H1 (cell line): Measurements from ENCODE around the gene SFMBT2. TPM values are rescaled to one million over a fixed set of nuclear protein-coding genes. Genes with fewer than 3 reads are reported as not detected.
A peak's percentile ranks its signal among the peaks of the same experiment; 100 is the strongest.

Experiments used
- ASH2L ChIP-seq: fragments of 200-600, 300-600 bp; sonication (generic); IDR thresholded peaks from one replicate; pipeline ENCODE4 v1.7.1; 2017; ENCODE audit warnings: low read length
- CBX8 ChIP-seq: fragments of 300-800, 300-1000 bp; sonication (generic); IDR thresholded peaks from 2 replicates; pipeline ENCODE4 v1.7.1; 2016; ENCODE audit warnings: low read depth, low read length, borderline replicate concordance
- CEBPB ChIP-seq: IDR thresholded peaks from 2 replicates; pipeline ENCODE4 v1.6.1; 2012; ENCODE audit warnings: low read depth, low read length
- CHD7 ChIP-seq: fragments of 300-600 bp; sonication (generic); IDR thresholded peaks from 2 replicates; pipeline ENCODE4 v1.7.1; 2012; ENCODE audit warnings: low read length, moderate library complexity, mild to moderate bottlenecking, inconsistent platforms; ENCODE audit not compliant: insufficient replicate concordance
- CTCF ChIP-seq, 3 experiments: IDR thresholded peaks; 1 replicate in 2 of 3; 2 replicates in 1 of 3; pipeline versions ENCODE4 v1.5.1 to v1.6.1; 2011; ENCODE audit warnings: low read length in 3 of 3, mild to moderate bottlenecking in 3 of 3, inconsistent platforms in 2 of 3, low read depth in 1 of 3, moderate library complexity in 1 of 3; ENCODE audit not compliant: insufficient read depth in 1 of 3; ENCODE audit errors: control extremely low read depth in 1 of 3
- RBBP5 ChIP-seq: IDR thresholded peaks from 2 replicates; pipeline ENCODE4 v1.7.1; 2012; ENCODE audit warnings: low read depth, mild to moderate bottlenecking, inconsistent platforms, low read length, moderate library complexity, borderline replicate concordance
- RNF2 ChIP-seq: fragments of 200-900, 300-1000 bp; sonication (generic); IDR thresholded peaks from 2 replicates; pipeline ENCODE4 v1.7.1; 2016; ENCODE audit warnings: borderline replicate concordance, low read depth, mild to moderate bottlenecking, antibody characterized with exemption, low read length; ENCODE audit not compliant: poor library complexity, severe bottlenecking; ENCODE audit errors: missing control alignments
- SP1 ChIP-seq: IDR thresholded peaks from 2 replicates; pipeline ENCODE4 v1.6.1; 2011; ENCODE audit warnings: low read depth, low read length
- polyA plus RNA-seq, 7 experiments: library from polyadenylated mRNA; depleted of rRNA in 3 of 7; stranded (reverse) in 5 of 7; unstranded in 2 of 7; fragments of >200 nt in 5 of 7; fragments of 200-250 nt in 2 of 7; gene quantifications; 1 replicate in 5 of 7; 2 replicates in 1 of 7; 4 replicates in 1 of 7; pipeline versions ENCODE4 v1.2.1 to v1.2.3, GENCODE V29; 2011 to 2013; ENCODE audit warnings: missing spikeins in 2 of 7, mixed read lengths in 2 of 7
- total RNA-seq: library from RNA; stranded (reverse); fragmentation: NEBNext Ultra II Directional; extraction: Animal tissue kit (Norgen Biotek cat#: 25700); gene quantifications from 2 replicates; pipeline ENCODE4 v1.2.1, GENCODE V29; 2021

The SFMBT2 gene
- total and polyA plus RNA-seq, 2 of the 8 experiments (the other 6 are each of a cell fraction or from before 2014, with no cell fraction given) = 2.9 to 11.0 TPM

DNA sequence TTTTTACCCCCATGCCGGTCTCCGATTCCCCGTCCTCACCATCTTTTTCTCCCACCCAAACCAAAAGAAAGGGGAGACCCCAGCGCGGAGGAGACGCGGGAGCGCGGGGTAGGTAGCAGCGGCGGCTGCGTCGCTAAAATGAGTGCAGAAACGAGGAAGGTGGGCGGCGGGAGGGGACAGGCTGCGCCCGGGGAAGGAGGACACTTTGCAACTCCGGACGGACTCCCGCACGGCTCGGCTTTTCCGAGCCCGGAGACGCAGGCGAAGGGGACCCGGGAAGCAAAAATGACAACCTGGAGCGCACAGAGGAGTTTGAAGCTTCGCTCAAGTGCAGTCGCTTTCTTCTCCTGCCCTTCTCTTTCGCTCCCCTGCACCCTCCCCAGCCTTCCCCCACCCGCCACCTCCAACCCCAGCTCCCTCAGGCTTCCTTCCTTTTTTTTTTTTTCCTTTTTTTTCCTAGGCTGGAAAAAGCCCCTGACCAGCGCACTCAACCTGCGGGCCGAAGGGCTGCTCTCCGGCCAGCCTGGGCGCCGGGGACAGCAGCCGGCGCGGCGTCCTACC is 453 bp downstream of the SFMBT2 start (continued):
- TF ChIP-seq CHD7 = no peak
- TF ChIP-seq CBX8 = no peak
- TF ChIP-seq RNF2 = peak; percentile 6
- 0 out of 2 replicates have a peak, but pooled peaks have one; percentile 11 for TF ChIP-seq SP1
- TF ChIP-seq CEBPB = no peak
- no peak for TF ChIP-seq CTCF (IDR thresholded peaks at IDR 0.05; ENCODE audit: control extremely low read depth in 1 of 3, insufficient read depth in 1 of 3, low read depth in 1 of 3, low read length in 3 of 3)
- peak; percentile 95; the same call in 1 of the 2 replicates for TF ChIP-seq RBBP5
- TF ChIP-seq ASH2L = peak; percentile 95
